GM18909 (cell line): Measurements from ENCODE around the gene LOXL3.

Experiments
- ATAC-seq: cut with Tn5 transposase; IDR thresholded peaks from one replicate; pipeline ENCODE4 v1.9.1; 2021; ENCODE audit warnings: mild to moderate bottlenecking; ENCODE audit not compliant: unreplicated experiment, poor library complexity

LOXL3 gene

GRCh38 chr2:74511104-74511989 is 42.4 kb downstream of the LOXL3 start:
- ATAC-seq: no peak

- ATAC-seq: no peak
Observed at GRCh38 chr2:74510272-74510671, 43.5 kb downstream of the LOXL3 start.

- peak; percentile 13 for ATAC-seq
Observed at GRCh38 chr2:74507926-74508520, 45.7 kb downstream of the LOXL3 start.

- ATAC-seq: peak; percentile 90
Observed at GRCh38 chr2:74507145-74507925, 46.4 kb downstream of the LOXL3 start, which contains the start of gene PCGF1. PCGF1 (minus strand) TSS chr2:74507695; CDS start chr2:74507668, 27 bp downstream.

GRCh38 chr2:74505448-74506246 is 48.1 kb downstream of the LOXL3 start:
- ATAC-seq: no peak

- ATAC-seq: no peak
Observed at GRCh38 chr2:74504591-74504990, 49.2 kb downstream of the LOXL3 start.

- no peak for ATAC-seq
Observed at GRCh38 chr2:74503506-74504475, 50.0 kb downstream of the LOXL3 start.

- peak; percentile 39 for ATAC-seq
Observed at GRCh38 chr2:74502720-74503505, 50.8 kb downstream of the LOXL3 start.

GRCh38 chr2:74502147-74502719 is 51.5 kb downstream of the LOXL3 start:
- no peak for ATAC-seq

GRCh38 chr2:74501335-74502071 is 52.2 kb downstream of the LOXL3 start:
- no peak for ATAC-seq

GRCh38 chr2:74500578-74500946 is 53.2 kb downstream of the LOXL3 start:
- no peak for ATAC-seq

- ATAC-seq: no peak
Observed at GRCh38 chr2:74499940-74500577, 53.7 kb downstream of the LOXL3 start.

- ATAC-seq: no peak
Observed at GRCh38 chr2:74499267-74499939, 54.3 kb downstream of the LOXL3 start, which contains the start of gene LBX2. LBX2 (minus strand) TSS chr2:74499603; CDS start chr2:74499537, 66 bp downstream.

GRCh38 chr2:74498500-74499266 is 55.1 kb downstream of the LOXL3 start:
- no peak for ATAC-seq

GRCh38 chr2:74497777-74498499 is 55.8 kb downstream of the LOXL3 start:
- no peak for ATAC-seq
